KOPT-K1 (cell line): ENCODE results near the gene ZBTB47.

Experiments used
- H3K27ac ChIP-seq: fragments of 200-600 bp; sonication (generic); 2 replicates; pipeline ENCODE4 v1.5.1; 2016; ENCODE audit warnings: antibody characterized with exemption, mild to moderate bottlenecking, low read depth, low read length; ENCODE audit not compliant: poor library complexity, severe bottlenecking
- H3K36me3 ChIP-seq: fragments of 200-600 bp; sonication (generic); 2 replicates; pipeline ENCODE4 v1.5.1; 2017; ENCODE audit warnings: antibody characterized with exemption, mild to moderate bottlenecking, low read length, moderate library complexity; ENCODE audit not compliant: insufficient read depth
- H3K9me3 ChIP-seq: fragments of 200-600 bp; sonication (generic); 2 replicates; pipeline ENCODE4 v1.5.1; 2017; ENCODE audit warnings: antibody characterized with exemption, low read length, mild to moderate bottlenecking; ENCODE audit not compliant: insufficient read depth, poor library complexity, severe bottlenecking

ZBTB47 gene

GRCh38 chr3:42658091-42658770 is 4.7 kb downstream of the ZBTB47 start:
- no peaks in the 10 kb centered on the region for H3K36me3 ChIP-seq
- H3K9me3 ChIP-seq, result no peaks in the 10 kb centered on the region
- H3K27ac ChIP-seq, result no peak overlapping the region

- Histone ChIP-seq H3K27ac (no peak overlapping the region), H3K36me3 (no peaks in the 10 kb centered on the region)
Measured at GRCh38 chr3:42658771-42659390, 5.4 kb downstream of the ZBTB47 start.

GRCh38 chr3:42659451-42660130 is 6.1 kb downstream of the ZBTB47 start:
- no peak overlapping the region for H3K27ac ChIP-seq
- H3K36me3 ChIP-seq, result no peaks in the 10 kb centered on the region
- no peaks in the 10 kb centered on the region for H3K9me3 ChIP-seq

More at GRCh38 chr3:42658771-42659390, 5.4 kb downstream of the ZBTB47 start:
- H3K9me3 ChIP-seq, result no peaks in the 10 kb centered on the region

GRCh38 chr3:42660131-42660715 is 6.7 kb downstream of the ZBTB47 start:
- H3K36me3 ChIP-seq, result no peaks in the 10 kb centered on the region
- no peak overlapping the region for H3K27ac ChIP-seq
- no peaks in the 10 kb centered on the region for H3K9me3 ChIP-seq

GRCh38 chr3:42660898-42661297 is 7.4 kb downstream of the ZBTB47 start:
- H3K36me3 ChIP-seq, result no peaks in the 10 kb centered on the region

GRCh38 chr3:42661593-42662022 is 8.1 kb downstream of the ZBTB47 start:
- H3K27ac ChIP-seq, result no peak overlapping the region
- H3K36me3 ChIP-seq, result no peaks in the 10 kb centered on the region
- H3K9me3 ChIP-seq, result no peaks in the 10 kb centered on the region

More at GRCh38 chr3:42660898-42661297, 7.4 kb downstream of the ZBTB47 start:
- no peak overlapping the region for H3K27ac ChIP-seq
- H3K9me3 ChIP-seq, result no peaks in the 10 kb centered on the region

GRCh38 chr3:42662037-42662812 is 8.7 kb downstream of the ZBTB47 start:
- no peaks in the 10 kb centered on the region for H3K9me3 ChIP-seq
- H3K27ac ChIP-seq, result no peak overlapping the region
- no peaks in the 10 kb centered on the region for H3K36me3 ChIP-seq

- Histone ChIP-seq H3K36me3 (no peaks in the 10 kb centered on the region), H3K9me3 (no peaks in the 10 kb centered on the region), H3K27ac (no peak overlapping the region)
Measured at GRCh38 chr3:42662813-42663535, 9.5 kb downstream of the ZBTB47 start.

- no peaks in the 10 kb centered on the region for H3K36me3 ChIP-seq
- no peak overlapping the region for H3K27ac ChIP-seq
- no peaks in the 10 kb centered on the region for H3K9me3 ChIP-seq
Measured at GRCh38 chr3:42663581-42664437, 10.3 kb downstream of the ZBTB47 start.

- Histone ChIP-seq H3K36me3 (no peaks in the 10 kb centered on the region), H3K27ac (no peak overlapping the region), H3K9me3 (no peaks in the 10 kb centered on the region)
Measured at GRCh38 chr3:42664438-42664803, 10.9 kb downstream of the ZBTB47 start.

- Histone ChIP-seq H3K27ac (no peak overlapping the region), H3K36me3 (no peaks in the 10 kb centered on the region), H3K9me3 (no peaks in the 10 kb centered on the region)
Measured at GRCh38 chr3:42665050-42665878, 11.8 kb downstream of the ZBTB47 start.

GRCh38 chr3:42666022-42666421 is 12.5 kb downstream of the ZBTB47 start:
- H3K36me3 ChIP-seq, result no peaks in the 10 kb centered on the region
- H3K9me3 ChIP-seq, result no peaks in the 10 kb centered on the region
- no peak overlapping the region for H3K27ac ChIP-seq

GRCh38 chr3:42666577-42666998 is 13.1 kb downstream of the ZBTB47 start:
- Histone ChIP-seq H3K36me3 (no peaks in the 10 kb centered on the region), H3K9me3 (no peaks in the 10 kb centered on the region), H3K27ac (no peak overlapping the region)
